SHP77 (cell line): Measurements from ENCODE around the gene NUDT19.
"Not testable (repeated sequence)": the region's sequence is repeated elsewhere in the genome, so short reads cannot be mapped to it uniquely, and the experiment has no call there.

Source experiments
- DNase-seq, 2 experiments: peaks; one replicate each; lab custom pipeline; 2025; lab: John Stamatoyannopoulos, UW

The NUDT19 gene

GRCh38 chr19:32709032-32709431 lies 17.4 kb downstream of the NUDT19 start:
- no peak for DNase-seq

DNA sequence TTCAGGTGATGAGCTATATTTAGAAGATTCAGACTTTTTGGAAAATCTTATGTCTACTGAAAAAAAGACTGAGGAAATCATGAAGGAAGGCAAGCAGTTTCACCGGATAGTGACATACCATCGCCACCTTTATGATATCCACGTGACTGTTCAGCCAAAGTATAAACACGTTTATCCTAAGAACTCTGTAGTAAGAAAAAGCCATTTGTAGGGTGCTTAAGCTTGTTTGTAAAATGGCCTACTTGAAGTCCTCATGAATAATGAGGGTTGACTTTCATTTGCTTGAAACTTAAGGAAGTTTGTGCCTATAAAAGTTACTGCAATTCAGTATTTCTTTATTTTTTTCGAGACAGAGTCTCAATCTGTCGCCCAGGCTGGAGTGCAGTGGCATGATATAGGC lies 20.1 kb downstream of the NUDT19 start:
- DNase-seq = no peak

DNA sequence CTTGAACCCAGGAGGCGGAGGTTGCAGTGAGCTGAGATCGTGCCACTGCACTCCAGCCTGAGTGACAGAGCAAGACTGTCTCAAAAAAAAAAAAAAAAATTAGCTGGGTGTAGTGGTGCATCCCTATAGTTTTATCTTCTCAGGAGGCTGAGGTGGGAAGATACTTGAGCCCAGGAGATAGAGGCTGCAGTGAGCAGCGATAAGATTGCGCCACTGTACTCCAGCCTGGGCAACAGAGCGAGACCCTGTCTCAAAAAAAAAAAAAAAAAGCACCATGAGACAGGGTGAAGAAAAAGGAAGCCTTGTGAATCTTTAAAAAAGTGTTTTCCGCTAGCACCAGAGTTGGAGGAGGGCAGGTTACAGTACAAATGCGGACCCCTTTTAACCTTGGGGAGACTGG lies 24.6 kb downstream of the NUDT19 start:
- DNase-seq = not testable (repeated sequence)

DNA sequence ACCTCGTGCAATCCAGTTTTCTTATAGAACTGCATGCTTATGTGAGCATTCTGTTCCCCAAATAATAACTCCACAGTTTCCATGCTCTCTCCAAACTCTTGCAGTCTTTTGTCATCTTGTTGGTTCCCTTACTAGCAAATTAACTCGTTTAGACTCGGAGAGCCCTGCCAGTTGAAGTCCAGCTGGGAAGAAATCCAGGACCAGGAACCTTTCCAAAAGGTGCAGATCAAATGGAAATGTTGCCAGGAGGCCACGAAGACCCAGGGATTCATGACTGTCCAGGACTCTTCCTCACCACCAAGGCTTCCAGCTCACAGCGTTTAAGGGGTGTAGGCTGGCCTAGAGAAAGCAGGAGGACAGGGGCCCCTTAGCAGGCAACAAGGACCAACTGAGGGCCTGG lies 25.9 kb downstream of the NUDT19 start:
- no peak for DNase-seq

- DNase-seq = no peak
Measured at GRCh38 chr19:32718286-32718685, 26.7 kb downstream of the NUDT19 start.

GRCh38 chr19:32719611-32720059 lies 28.0 kb downstream of the NUDT19 start, which contains the start of gene TDRD12:
Gene TDRD12 (plus strand): TSS chr19:32719767. CDS start chr19:32720073, 306 bp downstream.
- DNase-seq = no peak

DNA sequence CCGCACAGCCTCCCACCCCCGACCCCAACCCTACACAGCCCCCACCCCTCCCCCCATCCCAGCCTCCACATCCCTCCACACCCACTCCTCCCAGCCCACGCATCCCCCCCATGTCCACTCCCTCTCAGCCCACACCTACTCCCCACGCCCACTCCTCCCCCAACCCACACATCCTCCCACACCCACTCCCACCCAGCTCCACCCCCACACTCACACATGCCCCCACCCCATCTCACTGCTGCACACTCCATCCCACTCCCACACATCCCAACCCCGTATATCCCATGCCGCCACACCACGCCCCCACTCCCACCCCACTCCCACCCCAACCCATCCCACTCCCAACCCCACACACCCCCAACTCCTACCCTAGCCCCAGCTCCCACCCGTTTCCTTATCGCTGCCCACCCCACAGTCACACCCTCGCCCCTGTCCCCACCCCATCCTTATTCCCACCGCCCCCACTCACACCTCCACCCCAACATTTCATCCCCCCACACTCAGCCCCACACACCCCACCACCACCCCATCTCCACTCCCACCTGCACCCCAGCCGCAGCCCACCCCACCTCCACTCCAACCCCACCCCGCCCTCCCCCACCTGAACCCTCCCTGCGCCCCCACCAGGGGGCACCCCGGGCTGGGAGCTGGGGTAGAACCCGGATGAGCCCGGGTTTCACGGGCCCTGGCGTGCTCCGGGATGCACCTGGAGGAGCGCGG lies 28.8 kb downstream of the NUDT19 start:
- no peak for DNase-seq

DNA sequence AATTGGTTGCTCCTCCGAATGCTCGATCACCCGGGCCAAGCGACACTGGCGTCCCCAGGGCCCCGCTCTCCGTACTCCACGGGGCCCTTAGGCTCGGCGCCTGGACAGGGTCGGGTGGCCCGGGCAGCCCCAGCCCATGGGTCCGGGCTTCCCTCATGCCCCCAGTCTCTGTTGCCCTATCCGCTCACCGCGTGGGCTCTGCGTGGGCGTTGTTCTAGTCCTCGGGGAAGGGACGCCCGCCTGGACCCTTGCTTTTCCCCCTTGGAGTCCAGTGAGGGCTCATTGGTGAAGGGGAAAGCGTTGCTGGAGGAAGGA lies 29.3 kb downstream of the NUDT19 start:
- DNase-seq = no peak

DNA sequence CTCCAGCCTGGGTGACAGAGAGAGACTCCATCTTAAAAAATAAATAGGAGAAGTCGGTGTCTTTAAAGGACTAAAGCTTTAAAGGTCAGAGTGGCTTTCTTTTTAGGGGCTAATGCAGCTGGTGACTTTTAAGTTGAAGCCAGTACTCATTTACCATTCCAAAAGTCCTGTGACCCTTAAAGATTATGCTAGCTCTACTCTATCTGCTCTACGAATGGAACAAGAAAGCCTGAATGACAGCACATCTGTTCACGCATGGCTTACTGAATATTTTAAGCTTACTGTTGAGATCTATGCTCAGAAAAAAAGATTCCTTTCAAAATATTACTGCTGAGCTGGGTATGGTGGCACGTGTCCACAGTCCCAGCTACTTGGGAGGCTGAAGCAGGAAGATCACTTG lies 44.3 kb downstream of the NUDT19 start:
- DNase-seq = no peak

DNA sequence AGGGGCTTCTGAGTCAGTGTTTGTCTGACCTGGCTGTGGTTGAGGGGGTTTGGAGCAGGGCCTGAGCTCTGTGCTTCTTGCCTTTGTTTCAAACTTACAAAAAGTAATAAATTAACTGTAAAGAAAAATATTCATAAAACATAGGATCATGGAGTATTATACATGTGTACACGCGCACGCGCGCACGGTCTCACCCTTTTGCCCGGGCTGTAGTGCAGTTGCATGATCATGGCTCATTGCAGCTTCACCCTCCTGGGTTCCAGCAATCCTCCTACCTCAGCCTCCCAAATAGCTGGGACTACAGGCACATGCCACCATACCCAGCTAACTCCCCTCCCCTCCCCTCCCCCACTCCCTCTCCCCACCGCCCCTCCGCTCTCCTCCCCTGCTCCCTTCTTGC lies 51.4 kb downstream of the NUDT19 start:
- no peak for DNase-seq

- no peak for DNase-seq
Measured at GRCh38 chr19:32743447-32743846, 51.8 kb downstream of the NUDT19 start.

- no peak for DNase-seq
Measured at GRCh38 chr19:32744555-32745325, 53.1 kb downstream of the NUDT19 start.

- not testable (repeated sequence) for DNase-seq
Measured at GRCh38 chr19:32745594-32746251, 54.1 kb downstream of the NUDT19 start.

- DNase-seq = not testable (repeated sequence)
Measured at GRCh38 chr19:32746631-32747196, 55.1 kb downstream of the NUDT19 start.

DNA sequence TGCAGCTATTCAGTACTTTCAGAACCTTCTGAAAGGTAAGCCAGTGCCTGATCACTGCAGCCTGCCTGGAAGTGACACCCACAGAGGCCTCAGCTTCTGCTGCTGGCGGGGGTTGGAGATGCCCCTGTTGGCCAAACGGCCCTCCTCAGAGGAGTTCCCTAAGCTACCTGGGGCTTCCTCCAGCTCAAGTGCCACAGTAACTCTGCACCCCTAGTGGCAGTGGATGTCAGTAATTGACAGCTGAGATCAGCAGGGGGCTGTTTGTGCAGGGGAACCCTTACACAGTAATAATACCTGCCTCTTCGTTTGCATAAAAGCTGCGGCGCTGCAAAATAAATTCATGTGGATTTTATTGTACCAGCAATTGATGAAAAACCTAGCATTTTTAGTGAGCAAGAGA lies 56.9 kb downstream of the NUDT19 start:
- DNase-seq = no peak

DNA sequence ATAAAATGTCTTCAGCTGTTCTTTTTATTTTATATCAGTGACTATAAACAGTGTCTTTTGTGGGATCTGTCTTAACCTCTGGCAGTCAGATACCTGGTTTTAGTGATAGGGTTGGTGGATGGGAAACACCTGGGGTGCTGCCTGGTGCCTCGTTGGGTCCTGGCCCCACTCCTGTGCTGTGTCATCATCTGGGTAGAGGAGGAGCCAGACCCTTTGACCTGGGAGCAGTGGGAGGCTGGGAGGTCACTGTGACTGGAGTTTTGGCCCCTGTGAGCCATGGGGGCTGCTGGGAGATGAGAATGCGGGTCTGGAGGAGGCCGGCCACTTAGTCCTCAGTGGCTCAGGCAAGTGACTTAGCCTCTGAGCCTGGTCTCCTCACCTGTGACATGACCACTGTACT lies 57.3 kb downstream of the NUDT19 start:
- no peak for DNase-seq

DNA sequence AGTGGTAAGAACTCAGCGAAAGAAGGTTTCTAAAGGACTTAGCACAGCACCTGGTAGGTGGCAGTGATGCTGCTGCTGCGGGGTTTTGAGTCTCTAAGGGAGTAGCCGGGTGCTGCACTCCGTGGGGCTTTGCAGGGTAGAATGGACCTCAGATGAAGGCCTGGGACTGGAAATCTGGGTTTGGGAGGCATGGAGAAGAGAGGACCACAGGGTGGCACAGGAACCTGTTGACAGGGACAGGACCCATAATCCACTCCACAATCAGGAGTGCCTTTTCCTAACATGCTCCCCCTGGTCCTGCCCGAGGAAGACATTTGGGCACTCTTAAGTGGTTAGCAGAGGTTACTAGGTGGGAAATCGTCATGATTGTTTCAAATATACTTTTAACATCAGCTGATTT lies 57.7 kb downstream of the NUDT19 start:
- DNase-seq = no peak

GRCh38 chr19:32750441-32751055 lies 58.9 kb downstream of the NUDT19 start:
- DNase-seq = no peak

- DNase-seq = no peak
Measured at GRCh38 chr19:32751066-32751465, 59.4 kb downstream of the NUDT19 start.

DNA sequence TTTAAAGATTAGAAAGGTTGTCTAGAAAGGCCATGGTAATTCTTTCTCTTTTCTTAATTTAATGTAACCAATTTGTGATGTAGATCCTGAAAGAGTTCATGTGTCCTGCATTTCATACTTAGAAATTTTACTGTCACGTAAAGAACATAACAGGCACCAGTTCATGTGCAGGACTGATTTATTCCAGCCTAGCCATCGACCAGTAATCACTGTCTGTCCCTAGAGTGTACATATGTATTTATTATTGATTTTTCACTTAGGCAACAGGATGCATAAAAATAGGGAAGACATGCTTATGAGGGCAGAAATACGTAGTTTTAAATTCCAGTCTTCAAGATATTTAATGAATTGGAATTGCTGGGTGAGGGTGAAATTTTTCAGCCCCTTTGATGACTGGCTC lies 65.6 kb downstream of the NUDT19 start:
- no peak for DNase-seq
